GM12872 (cell line): ENCODE measurements around the gene ARHGEF19.

Source experiments
- TF ChIP-seq, protein P1 (sequence below): IDR thresholded peaks from 3 replicates; pipeline ENCODE4 v1.5.1; 2011; ENCODE audit warnings: low read depth, mild to moderate bottlenecking, low read length, moderate library complexity; ENCODE audit not compliant: insufficient read depth

ARHGEF19 gene

DNA sequence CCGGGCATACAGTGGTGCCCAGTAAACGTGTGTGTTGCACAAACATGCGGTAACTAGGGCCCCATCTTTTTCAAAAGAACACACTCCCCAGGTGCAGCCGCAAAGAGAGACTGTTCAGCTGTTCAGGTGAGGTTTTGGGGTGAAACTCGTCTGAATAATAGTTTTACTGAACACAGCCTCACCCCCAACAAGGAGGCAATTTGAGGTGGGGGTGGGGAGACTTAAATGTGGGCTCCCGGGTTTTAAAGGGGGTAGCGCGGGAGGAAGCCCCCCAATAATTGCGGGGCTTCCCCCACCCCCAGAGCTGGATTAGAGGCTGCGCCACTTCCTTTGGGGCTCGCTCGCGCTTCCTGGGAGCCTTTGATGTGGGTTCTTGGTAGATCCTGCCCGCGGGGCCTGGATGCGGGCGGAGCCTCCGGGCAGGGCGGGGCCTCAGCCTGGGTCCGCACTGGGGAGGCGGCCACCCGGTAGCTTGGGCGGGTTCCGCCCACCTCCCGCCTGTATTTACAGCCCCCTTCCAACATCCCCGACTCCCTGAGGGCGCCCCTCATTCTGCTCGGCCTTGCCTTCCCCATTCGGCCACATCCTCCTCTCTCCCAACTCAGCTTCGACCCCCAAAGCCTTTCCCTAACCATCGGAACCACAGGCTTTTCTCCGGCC, 50.2 kb downstream of the ARHGEF19 start:
- TF ChIP-seq, protein P1, sequence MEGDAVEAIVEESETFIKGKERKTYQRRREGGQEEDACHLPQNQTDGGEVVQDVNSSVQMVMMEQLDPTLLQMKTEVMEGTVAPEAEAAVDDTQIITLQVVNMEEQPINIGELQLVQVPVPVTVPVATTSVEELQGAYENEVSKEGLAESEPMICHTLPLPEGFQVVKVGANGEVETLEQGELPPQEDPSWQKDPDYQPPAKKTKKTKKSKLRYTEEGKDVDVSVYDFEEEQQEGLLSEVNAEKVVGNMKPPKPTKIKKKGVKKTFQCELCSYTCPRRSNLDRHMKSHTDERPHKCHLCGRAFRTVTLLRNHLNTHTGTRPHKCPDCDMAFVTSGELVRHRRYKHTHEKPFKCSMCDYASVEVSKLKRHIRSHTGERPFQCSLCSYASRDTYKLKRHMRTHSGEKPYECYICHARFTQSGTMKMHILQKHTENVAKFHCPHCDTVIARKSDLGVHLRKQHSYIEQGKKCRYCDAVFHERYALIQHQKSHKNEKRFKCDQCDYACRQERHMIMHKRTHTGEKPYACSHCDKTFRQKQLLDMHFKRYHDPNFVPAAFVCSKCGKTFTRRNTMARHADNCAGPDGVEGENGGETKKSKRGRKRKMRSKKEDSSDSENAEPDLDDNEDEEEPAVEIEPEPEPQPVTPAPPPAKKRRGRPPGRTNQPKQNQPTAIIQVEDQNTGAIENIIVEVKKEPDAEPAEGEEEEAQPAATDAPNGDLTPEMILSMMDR, result no peak

DNA sequence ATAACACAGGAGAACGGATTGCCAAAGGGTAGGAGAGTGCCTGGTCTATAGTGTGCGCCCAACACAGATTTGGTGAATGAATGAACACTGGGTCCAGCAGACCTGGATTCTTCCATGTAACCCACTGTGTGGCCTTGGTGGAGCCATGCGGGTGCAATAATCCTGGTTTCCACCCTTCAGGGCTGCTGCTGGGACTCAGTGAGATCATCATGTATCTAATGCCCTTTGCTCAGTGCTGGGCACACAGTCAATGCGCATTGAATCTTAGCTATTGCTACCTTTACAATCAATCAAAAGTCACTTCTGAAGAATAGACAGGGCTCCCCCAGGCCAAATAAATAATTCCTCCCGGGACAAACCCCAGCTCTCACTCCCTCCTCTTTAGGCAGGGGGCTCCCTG, 50.7 kb downstream of the ARHGEF19 start:
- TF ChIP-seq, protein P1, result no peak

DNA sequence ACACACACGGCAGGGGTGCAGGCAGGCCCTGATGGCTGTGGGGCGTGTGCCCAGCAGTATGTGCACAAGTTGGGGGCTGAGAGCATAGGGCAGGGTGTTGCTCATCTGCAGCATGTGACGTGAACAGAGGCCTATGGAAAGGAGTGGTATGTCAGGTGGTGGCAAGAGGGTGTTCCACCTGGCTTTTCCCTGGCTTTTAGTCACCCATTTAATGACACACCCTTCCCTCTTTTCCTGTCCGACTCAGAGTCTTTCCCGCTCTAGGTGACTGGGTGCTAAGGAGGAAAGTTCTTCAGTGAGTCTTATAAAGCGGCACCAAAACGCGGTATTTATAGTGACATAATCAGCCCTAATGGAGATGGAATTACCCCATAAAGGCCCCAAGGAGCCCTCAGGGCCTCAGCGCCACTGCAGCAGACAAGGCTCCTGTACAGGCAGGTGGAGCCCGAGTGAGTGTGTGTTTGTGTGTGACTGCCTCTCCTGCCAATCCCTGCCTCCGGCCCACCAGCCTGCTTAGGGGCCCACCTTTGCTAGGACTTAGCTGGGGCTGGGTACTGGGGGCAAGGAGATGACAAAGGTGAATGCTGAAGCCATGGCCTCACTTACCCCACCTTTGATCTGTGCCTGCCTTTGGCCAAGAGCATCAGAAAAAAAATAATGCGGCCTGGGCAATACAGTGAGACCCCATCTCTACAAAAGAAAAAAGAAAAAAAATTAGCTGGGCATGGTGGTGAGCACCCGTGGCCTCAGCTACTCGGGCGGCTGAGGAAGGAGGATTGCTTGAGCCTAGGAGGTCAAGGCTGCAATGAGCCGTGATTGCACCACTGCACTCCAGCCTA, 53.2 kb downstream of the ARHGEF19 start:
- TF ChIP-seq, protein P1, result no peak

DNA sequence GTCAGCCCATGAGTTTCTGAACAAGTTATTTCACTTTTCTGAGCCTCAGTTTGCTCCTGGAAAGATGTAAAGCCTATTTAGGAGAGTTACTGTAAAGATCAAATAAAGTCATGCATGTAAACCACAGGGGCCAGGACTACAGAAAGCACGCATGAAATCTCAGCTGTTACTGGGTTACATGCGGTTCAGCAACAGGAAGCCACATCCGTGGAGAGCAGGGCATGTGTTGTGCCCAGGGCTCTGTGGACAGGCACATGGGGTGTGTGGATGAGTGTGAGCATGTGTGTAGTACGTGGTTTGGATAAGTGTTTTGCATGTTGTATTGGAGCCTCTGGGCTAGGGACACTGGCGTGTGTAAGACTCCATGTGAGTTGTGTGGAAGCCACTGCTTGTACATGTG, 54.4 kb downstream of the ARHGEF19 start:
- TF ChIP-seq, protein P1, result no peak

DNA sequence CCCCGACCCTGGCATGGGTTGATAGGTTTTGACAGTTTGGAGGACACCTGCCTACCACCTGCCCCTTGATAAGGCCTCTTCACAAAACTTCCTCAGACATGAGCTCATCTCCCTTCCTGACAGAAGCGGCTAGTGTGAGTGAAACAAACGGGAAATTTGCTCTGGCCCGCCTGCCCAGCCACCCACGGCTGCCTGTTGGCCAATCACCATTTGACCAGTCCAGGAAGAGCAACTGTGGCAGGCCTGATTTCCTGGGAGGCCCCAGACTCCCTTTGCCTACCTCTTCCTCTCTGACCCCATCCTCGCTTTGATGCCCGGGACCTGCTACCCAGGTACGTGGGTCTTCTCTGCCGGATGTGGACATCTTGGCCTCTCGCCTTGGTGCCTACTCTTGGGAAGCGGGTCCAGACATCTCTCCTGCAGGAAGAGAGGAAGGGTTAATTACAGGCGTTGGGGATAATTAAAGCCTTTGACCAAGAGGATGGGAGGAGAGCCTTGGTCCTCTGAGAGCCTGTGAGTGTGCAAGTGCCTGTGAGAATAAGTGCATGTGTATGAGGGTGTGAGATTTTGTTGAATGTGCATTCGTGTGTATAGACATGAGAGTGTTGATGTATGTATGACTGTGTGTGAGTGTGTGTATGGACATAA, 55.5 kb downstream of the ARHGEF19 start:
- TF ChIP-seq, protein P1, result no peak

DNA sequence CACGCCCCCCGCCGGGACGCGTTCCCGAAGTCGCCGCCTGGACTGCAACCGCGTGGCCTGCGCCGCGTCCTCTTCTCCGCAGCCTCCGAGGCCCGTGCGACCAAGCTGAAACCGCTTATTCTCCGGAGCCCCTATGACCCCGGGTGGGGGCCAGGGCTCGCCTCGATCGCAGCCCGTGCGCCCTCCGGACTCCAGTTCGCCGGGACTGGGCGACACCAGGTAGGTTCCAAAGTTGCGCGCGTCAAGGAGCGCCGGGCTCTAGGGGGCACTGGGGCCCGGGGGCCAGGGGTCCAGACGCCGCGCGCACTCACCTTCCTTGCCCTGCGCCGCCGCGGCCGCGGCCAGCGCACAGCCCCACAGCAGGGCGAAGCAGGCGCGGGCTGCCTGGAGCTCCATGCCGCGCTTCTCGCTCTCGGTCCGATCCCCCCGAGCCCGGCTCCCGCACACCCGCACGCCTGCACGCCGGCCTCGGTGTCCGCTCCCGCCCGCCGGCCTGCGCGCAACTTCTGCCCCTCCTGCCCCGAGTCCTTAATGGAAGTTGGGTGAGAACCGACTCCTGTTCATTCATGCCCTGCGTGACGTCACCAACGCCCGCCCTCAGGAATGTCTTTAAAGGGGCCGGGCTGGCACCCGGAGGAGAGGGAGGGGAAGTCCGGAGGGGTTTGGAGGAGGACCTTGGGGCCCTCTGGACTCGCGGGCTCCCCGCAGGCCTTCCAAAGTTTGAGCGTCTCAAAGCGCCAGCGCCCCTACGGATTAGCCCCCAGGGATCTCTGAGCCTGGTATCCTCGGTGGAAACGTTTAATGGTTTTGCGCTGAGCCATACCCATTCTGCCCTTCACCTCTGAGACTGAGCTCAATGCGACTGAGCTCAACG, 56.7 kb downstream of the ARHGEF19 start, which contains the start of gene EPHA2:
EPHA2 (minus strand) TSS at position 533 of the 874 bp plus-strand sequence; CDS start at position 396, 137 bp downstream.
- TF ChIP-seq, protein P1, result no peak
